ENCODE data around the gene CCDC192. TPM values are rescaled to one million over a fixed set of nuclear protein-coding genes. Genes with fewer than 3 reads are reported as not detected.

CCDC192 gene
- polyA plus RNA-seq, 4 donors, result 0.07 to 0.49 TPM; not detected in 2

DNA sequence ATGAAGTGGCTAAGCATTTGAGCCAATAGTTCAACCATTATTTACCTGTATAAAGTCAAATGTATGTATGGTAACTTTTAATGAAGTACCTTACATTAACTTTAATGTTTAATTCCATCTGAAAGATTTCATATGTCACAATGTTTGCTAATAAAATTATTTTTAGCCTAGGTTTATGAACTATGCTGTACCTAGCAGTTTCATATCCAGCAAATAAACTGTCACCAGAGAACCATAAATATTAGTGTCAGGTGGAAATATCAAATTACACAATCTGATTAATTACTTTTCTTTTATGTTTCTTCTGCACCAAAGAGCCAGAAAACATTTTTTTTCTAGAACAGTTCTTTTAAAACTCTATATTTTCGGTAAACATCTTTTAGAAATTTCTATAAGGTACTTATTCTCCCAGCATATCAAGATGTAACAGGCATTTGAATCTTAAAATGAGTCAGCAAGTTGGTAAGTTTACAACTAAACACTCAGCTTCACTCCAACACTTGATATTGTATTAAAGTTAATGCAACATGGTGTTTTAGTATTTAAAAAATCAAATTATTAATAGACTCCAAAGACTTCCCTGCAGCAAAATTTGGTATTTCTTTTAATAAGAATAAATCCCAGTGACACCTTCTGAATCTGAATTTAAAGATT, 8.5 kb upstream of the CCDC192 start:
- FAIRE-seq, result peak; percentile 36
- no peak overlapping the region for H3K4me3 ChIP-seq (ENCODE audit: low read depth in 1 of 3, low read length in 3 of 3)
- no peaks in the 10 kb centered on the region for H3K27me3 ChIP-seq (ENCODE audit: control insufficient read depth in 3 of 3, insufficient read depth in 3 of 3, low read length in 3 of 3)
- no peak for DNase-seq
- H3K9me3 ChIP-seq (ENCODE audit: control insufficient read depth in 2 of 2, insufficient read depth in 1 of 2, low read depth in 1 of 2, low read length in 1 of 2), result no peaks in the 10 kb centered on the region
- peaks cover 0 to 3% (median 0%) of the 10 kb centered on the region in 3 donors for H3K4me1 ChIP-seq (ENCODE audit: control insufficient read depth in 3 of 3, insufficient read depth in 2 of 3, low read depth in 1 of 3, low read length in 2 of 3)
- H3K36me3 ChIP-seq (ENCODE audit: control insufficient read depth in 3 of 3, insufficient read depth in 2 of 3, low read depth in 1 of 3, low read length in 3 of 3), result no peaks in the 10 kb centered on the region
- H3K27ac ChIP-seq (ENCODE audit: low read depth in 1 of 3, low read length in 2 of 3), result no peak overlapping the region
- WGBS, 3 donors, result 77 to 90% (median 82%) methylated on average over 1 of the region's 1 CpG

DNA sequence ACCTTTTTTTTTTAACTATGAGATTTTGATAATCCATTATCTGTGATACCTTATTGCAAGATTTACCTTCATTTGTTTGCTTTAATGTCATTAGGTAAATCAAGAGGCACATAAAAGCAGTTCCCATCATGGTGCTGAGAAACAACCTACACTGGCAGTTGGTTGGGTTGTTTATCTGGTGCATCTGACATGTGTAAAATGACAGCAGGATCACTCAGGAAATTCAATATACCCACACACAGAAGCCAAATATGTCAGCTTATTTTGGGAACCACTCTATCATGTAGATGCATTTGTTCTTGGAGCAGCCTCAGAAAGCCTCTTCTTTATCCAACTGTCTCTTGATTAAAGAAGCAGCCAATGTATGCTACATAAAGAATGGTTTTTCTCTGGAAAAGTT, 7.8 kb upstream of the CCDC192 start:
- Histone ChIP-seq H3K9me3 (ENCODE audit: control insufficient read depth in 2 of 2, insufficient read depth in 1 of 2, low read depth in 1 of 2, low read length in 1 of 2) (no peaks in the 10 kb centered on the region), H3K36me3 (ENCODE audit: control insufficient read depth in 3 of 3, insufficient read depth in 2 of 3, low read depth in 1 of 3, low read length in 3 of 3) (no peaks in the 10 kb centered on the region), H3K4me1 (ENCODE audit: control insufficient read depth in 3 of 3, insufficient read depth in 2 of 3, low read depth in 1 of 3, low read length in 2 of 3) (peaks cover 0 to 3% (median 0%) of the 10 kb centered on the region in 3 donors), H3K27ac (ENCODE audit: low read depth in 1 of 3, low read length in 2 of 3) (no peak overlapping the region), H3K4me3 (ENCODE audit: low read depth in 1 of 3, low read length in 3 of 3) (no peak overlapping the region), H3K27me3 (ENCODE audit: control insufficient read depth in 3 of 3, insufficient read depth in 3 of 3, low read length in 3 of 3) (no peaks in the 10 kb centered on the region)
- DNase-seq (no peak), FAIRE-seq (no peak)

DNA sequence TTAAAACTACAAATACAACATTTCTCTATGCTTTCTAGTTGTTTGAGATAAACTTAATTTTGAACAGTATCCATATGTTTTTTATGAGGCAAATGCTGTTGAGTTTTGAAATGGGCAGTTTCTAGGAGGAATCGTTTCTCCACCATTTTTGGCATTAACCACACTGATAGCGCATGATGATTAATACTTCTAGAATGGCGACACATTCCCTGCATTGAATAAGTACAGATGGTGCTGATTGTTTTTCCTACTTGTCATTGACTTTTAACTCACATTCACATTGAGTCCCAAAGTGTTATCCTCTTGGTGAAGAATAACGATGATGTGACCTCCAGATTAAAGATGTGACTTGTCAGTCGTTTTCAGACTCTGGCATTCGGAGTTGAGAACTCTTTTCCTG, 6.5 kb upstream of the CCDC192 start:
- no peak for FAIRE-seq
- 78 to 88% (median 81%) methylated on average over 6 of the region's 6 CpGs for WGBS, 3 donors

DNA sequence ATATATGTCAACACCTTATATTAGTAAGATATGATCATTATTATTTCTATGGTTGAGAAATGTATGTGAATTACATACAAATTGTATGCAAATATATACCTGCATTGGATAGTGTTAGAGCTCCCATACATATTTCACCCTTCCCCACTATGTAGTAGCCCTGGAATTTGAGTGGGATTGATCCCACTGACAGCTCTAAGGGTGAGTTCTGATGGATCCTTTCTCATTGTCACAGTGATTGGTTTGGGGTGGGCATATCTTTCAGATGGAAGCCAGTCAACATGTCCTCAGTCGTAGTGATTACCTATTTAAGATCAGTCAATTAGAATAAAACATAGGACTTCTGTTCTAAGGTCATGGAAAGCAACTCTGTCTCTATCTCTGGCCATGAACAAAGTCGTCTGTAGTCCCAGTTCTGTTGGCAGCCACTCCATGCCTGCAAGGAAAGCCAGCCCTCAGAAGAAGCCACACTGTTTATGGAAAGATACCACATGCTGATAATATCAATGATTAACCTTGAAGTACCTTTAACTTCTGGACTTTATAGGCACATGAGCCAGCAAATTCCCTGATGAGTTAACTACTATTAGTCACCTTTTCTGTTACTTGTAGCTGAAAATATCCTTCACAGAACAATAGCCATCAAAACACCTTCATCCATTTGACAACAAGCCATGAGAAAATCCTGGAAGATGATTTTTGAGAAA, 5.1 kb upstream of the CCDC192 start:
- DNase-seq, result peak; percentile 58 to 87
- no peak overlapping the region for H3K27ac ChIP-seq (ENCODE audit: low read depth in 1 of 3, low read length in 2 of 3)
- no peak for FAIRE-seq

More for the DNA sequence above, 6.5 kb upstream of the CCDC192 start:
- Histone ChIP-seq H3K4me1 (ENCODE audit: control insufficient read depth in 3 of 3, insufficient read depth in 2 of 3, low read depth in 1 of 3, low read length in 2 of 3) (peaks cover 0 to 3% (median 0%) of the 10 kb centered on the region in 3 donors), H3K9me3 (ENCODE audit: control insufficient read depth in 2 of 2, insufficient read depth in 1 of 2, low read depth in 1 of 2, low read length in 1 of 2) (no peaks in the 10 kb centered on the region), H3K4me3 (ENCODE audit: low read depth in 1 of 3, low read length in 3 of 3) (no peak overlapping the region), H3K27ac (ENCODE audit: low read depth in 1 of 3, low read length in 2 of 3) (no peak overlapping the region), H3K36me3 (ENCODE audit: control insufficient read depth in 3 of 3, insufficient read depth in 2 of 3, low read depth in 1 of 3, low read length in 3 of 3) (no peaks in the 10 kb centered on the region), H3K27me3 (ENCODE audit: control insufficient read depth in 3 of 3, insufficient read depth in 3 of 3, low read length in 3 of 3) (no peaks in the 10 kb centered on the region)
- no peak for DNase-seq

DNA sequence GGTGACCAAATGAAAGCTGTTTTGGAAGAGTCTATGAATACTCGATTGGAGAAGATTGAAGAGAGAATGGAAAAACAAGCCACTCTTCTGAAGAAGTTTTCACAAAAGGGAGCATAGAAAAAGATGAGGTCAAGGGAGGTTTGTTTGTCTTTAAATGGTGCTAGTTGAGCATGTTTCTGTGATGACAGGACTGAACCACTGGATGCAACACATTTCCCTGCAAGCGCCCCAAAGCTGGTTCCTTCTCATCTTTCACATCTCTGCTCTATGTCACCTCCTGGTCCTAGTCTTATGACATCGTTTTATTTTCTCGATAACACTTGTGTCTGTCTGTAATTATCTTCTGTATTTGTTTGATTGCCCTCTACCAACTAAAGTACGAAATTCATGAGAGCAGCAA, 3.8 kb upstream of the CCDC192 start:
- 83 to 86% (median 84%) methylated on average over 5 of the region's 5 CpGs for WGBS, 3 donors
- no peak for FAIRE-seq

More for the DNA sequence above, 5.1 kb upstream of the CCDC192 start:
- Histone ChIP-seq H3K4me1 (ENCODE audit: control insufficient read depth in 3 of 3, insufficient read depth in 2 of 3, low read depth in 1 of 3, low read length in 2 of 3) (peaks cover 0 to 3% (median 0%) of the 10 kb centered on the region in 3 donors), H3K9me3 (ENCODE audit: control insufficient read depth in 2 of 2, insufficient read depth in 1 of 2, low read depth in 1 of 2, low read length in 1 of 2) (no peaks in the 10 kb centered on the region), H3K36me3 (ENCODE audit: control insufficient read depth in 3 of 3, insufficient read depth in 2 of 3, low read depth in 1 of 3, low read length in 3 of 3) (no peaks in the 10 kb centered on the region), H3K27me3 (ENCODE audit: control insufficient read depth in 3 of 3, insufficient read depth in 3 of 3, low read length in 3 of 3) (no peaks in the 10 kb centered on the region), H3K4me3 (ENCODE audit: low read depth in 1 of 3, low read length in 3 of 3) (no peak overlapping the region)
- 4 to 41% (median 20%) methylated on average over 2 of the region's 2 CpGs for WGBS, 3 donors

DNA sequence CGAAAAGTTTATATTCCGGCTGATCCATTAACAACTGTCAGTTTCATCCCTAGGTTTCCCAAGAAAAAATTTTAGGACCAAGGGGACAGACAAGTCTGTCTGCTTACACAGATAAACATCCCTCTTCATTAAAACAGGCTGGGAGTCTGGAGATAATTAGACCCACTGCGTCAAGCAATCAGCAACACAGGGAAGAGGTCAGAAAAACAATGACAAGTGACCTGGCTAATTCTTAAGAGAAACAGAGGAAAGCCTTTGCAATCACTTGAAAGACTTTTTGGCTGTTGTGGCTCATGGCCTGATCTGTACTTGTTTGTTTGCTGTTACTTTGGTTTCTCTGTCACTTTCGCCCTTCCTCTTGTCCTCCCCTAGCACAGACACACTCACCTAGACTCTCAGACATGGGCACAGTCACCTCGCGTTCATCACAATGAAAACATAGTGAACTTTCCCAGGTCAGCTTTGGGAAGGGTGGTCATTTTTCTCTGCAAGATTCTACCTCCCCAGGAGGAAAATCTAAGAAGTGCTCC, 2.9 kb upstream of the CCDC192 start:
- Histone ChIP-seq H3K4me3 (ENCODE audit: low read depth in 1 of 3, low read length in 3 of 3) (no peak overlapping the region), H3K9me3 (ENCODE audit: control insufficient read depth in 2 of 2, insufficient read depth in 1 of 2, low read depth in 1 of 2, low read length in 1 of 2) (no peaks in the 10 kb centered on the region), H3K27ac (ENCODE audit: low read depth in 1 of 3, low read length in 2 of 3) (no peak overlapping the region), H3K4me1 (ENCODE audit: control insufficient read depth in 3 of 3, insufficient read depth in 2 of 3, low read depth in 1 of 3, low read length in 2 of 3) (peaks cover 0 to 3% (median 0%) of the 10 kb centered on the region in 3 donors), H3K36me3 (ENCODE audit: control insufficient read depth in 3 of 3, insufficient read depth in 2 of 3, low read depth in 1 of 3, low read length in 3 of 3) (no peaks in the 10 kb centered on the region), H3K27me3 (ENCODE audit: control insufficient read depth in 3 of 3, insufficient read depth in 3 of 3, low read length in 3 of 3) (no peaks in the 10 kb centered on the region)
- FAIRE-seq, result no peak
- WGBS, 3 donors, result 85 to 92% (median 85%) methylated on average over 6 of the region's 6 CpGs
- DNase-seq, result no peak

More for the DNA sequence above, 3.8 kb upstream of the CCDC192 start:
- Histone ChIP-seq H3K4me3 (ENCODE audit: low read depth in 1 of 3, low read length in 3 of 3) (no peak overlapping the region), H3K27me3 (ENCODE audit: control insufficient read depth in 3 of 3, insufficient read depth in 3 of 3, low read length in 3 of 3) (no peaks in the 10 kb centered on the region), H3K4me1 (ENCODE audit: control insufficient read depth in 3 of 3, insufficient read depth in 2 of 3, low read depth in 1 of 3, low read length in 2 of 3) (peaks cover 0 to 3% (median 0%) of the 10 kb centered on the region in 3 donors), H3K9me3 (ENCODE audit: control insufficient read depth in 2 of 2, insufficient read depth in 1 of 2, low read depth in 1 of 2, low read length in 1 of 2) (no peaks in the 10 kb centered on the region), H3K36me3 (ENCODE audit: control insufficient read depth in 3 of 3, insufficient read depth in 2 of 3, low read depth in 1 of 3, low read length in 3 of 3) (no peaks in the 10 kb centered on the region), H3K27ac (ENCODE audit: low read depth in 1 of 3, low read length in 2 of 3) (no peak overlapping the region)
- DNase-seq, result no peak

DNA sequence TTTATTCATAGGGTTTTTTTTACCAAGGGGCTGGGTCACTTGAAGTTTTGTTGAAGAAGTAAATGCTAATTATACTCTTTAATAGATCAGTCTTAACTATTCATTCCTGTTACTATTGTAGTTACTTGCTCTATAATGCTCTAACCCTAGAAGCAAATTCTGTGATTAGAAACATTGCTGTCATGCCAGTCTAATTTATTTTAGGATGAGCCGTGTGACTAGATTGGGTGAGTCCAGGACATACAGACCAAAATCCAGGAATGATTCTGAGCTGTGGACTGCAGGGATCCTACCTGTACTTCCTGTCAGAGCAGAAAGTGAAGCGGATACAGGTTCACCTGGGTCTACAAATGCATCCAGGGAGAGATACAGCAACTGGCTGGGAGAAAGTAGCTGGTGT, 757 bp upstream of the CCDC192 start:
- no peaks in the 10 kb centered on the region for H3K36me3 ChIP-seq (ENCODE audit: control insufficient read depth in 3 of 3, insufficient read depth in 2 of 3, low read depth in 1 of 3, low read length in 3 of 3)
- H3K4me1 ChIP-seq (ENCODE audit: control insufficient read depth in 3 of 3, insufficient read depth in 2 of 3, low read depth in 1 of 3, low read length in 2 of 3), result peaks cover 0 to 3% (median 0%) of the 10 kb centered on the region in 3 donors
- H3K9me3 ChIP-seq (ENCODE audit: control insufficient read depth in 2 of 2, insufficient read depth in 1 of 2, low read depth in 1 of 2, low read length in 1 of 2), result no peaks in the 10 kb centered on the region
- no peak overlapping the region for H3K27ac ChIP-seq (ENCODE audit: low read depth in 1 of 3, low read length in 2 of 3)
- DNase-seq (no peak), FAIRE-seq (no peak)
- no peaks in the 10 kb centered on the region for H3K27me3 ChIP-seq (ENCODE audit: control insufficient read depth in 3 of 3, insufficient read depth in 3 of 3, low read length in 3 of 3)
- H3K4me3 ChIP-seq (ENCODE audit: low read depth in 1 of 3, low read length in 3 of 3), result no peak overlapping the region
- 93 to 96% (median 93%) methylated on average over 2 of the region's 2 CpGs for WGBS, 3 donors

DNA sequence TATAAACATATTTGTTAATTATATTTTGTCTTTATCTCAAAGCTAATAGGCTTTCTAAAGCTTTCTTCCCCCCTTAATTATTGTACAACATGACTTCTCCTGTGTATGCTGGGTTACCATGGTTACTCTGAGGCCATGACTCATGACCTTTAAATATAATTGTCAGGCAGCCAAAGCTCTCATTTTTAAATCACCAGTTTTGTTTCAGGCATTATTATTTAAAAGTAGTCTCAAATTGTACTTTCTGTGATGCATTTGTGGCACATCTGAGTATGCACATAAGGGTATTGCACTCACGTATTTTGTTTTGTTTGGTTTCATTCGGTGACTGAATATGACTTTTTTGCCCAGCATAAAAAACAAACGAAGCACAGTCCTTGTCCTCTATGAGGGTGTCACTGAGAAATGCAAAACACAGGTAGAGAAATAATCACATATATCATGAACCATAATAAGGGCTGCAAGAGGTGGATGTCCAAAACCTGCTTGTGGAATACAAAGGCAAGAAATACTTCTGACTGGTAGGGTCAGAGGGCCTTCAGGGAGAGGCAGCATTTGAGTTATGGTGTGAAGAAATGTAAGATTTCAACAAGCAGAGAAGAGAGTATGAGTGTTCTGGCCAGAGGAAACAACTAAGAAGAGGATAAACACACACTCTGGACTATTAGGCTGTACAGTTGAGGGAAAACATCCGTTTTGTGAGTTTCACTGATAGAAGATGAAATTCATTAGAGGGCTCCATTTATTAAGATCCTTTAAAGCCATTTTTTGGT, 2.1 kb downstream of the CCDC192 start:
- no peak overlapping the region for H3K4me3 ChIP-seq (ENCODE audit: low read depth in 1 of 3, low read length in 3 of 3)
- no peaks in the 10 kb centered on the region for H3K4me1 ChIP-seq (ENCODE audit: control insufficient read depth in 3 of 3, insufficient read depth in 2 of 3, low read depth in 1 of 3, low read length in 2 of 3)
- no peaks in the 10 kb centered on the region for H3K27me3 ChIP-seq (ENCODE audit: control insufficient read depth in 3 of 3, insufficient read depth in 3 of 3, low read length in 3 of 3)
- WGBS, 3 donors, result 62 to 75% (median 63%) methylated on average over 4 of the region's 4 CpGs
- no peak overlapping the region for H3K27ac ChIP-seq (ENCODE audit: low read depth in 1 of 3, low read length in 2 of 3)
- FAIRE-seq, result no peak
- no peaks in the 10 kb centered on the region for H3K36me3 ChIP-seq (ENCODE audit: control insufficient read depth in 3 of 3, insufficient read depth in 2 of 3, low read depth in 1 of 3, low read length in 3 of 3)
- H3K9me3 ChIP-seq (ENCODE audit: control insufficient read depth in 2 of 2, insufficient read depth in 1 of 2, low read depth in 1 of 2, low read length in 1 of 2), result no peaks in the 10 kb centered on the region
- no peak for DNase-seq

Data from small intestine (tissue), 7 donors.